BLaER1 treated with 17β-estradiol and CSF1 and Interleukin-3, amounts not matched to agents 10 nM and 100 nM (cell line): ENCODE results near the gene MYO5C.
A peak's percentile ranks its signal among the peaks of the same experiment; 100 is the strongest.

ENCODE experiments used
- H3K27ac ChIP-seq, 11 experiments: shearing (Covaris generic); formaldehyde crosslinking; 2 replicates each; pipeline ENCODE4 v1.8.1; 2022
- H3K27me3 ChIP-seq, 11 experiments: shearing (Covaris generic); formaldehyde crosslinking; 2 replicates each; pipeline ENCODE4 v1.8.1; 2022
- H3K36me3 ChIP-seq, 11 experiments: shearing (Covaris generic); formaldehyde crosslinking; 2 replicates each; pipeline ENCODE4 v1.8.1; 2022
- H3K4me1 ChIP-seq, 10 experiments: shearing (Covaris generic); formaldehyde crosslinking; 2 replicates each; pipeline ENCODE4 v1.8.1; 2022
- H3K4me2 ChIP-seq, 11 experiments: shearing (Covaris generic); formaldehyde crosslinking; 2 replicates each; pipeline ENCODE4 v1.8.1; 2022
- H3K4me3 ChIP-seq, 10 experiments: shearing (Covaris generic); formaldehyde crosslinking; 2 replicates each; pipeline ENCODE4 v1.8.1; 2022
- H3K9ac ChIP-seq, 11 experiments: shearing (Covaris generic); formaldehyde crosslinking; 2 replicates each; pipeline ENCODE4 v1.8.1; 2022
- H3K9me3 ChIP-seq, 11 experiments: shearing (Covaris generic); formaldehyde crosslinking; replicated peaks in 1 of 11; 2 replicates each; pipeline ENCODE4 v1.8.1; 2022
- H4K20me1 ChIP-seq, 11 experiments: shearing (Covaris generic); formaldehyde crosslinking; 2 replicates each; pipeline ENCODE4 v1.8.1; 2022
- Cebpa-rat ChIP-seq, 11 experiments: shearing (Covaris generic); IDR thresholded peaks; 2 replicates each; pipeline ENCODE4 v1.8.1; 2022

The MYO5C gene

GRCh38 chr15:52164631-52165265, 130.9 kb downstream of the MYO5C start:
- H3K36me3 ChIP-seq, result peaks cover 8 to 36% (median 26%) of the 10 kb centered on the region in 11 experiments; a peak in 20 of 22 replicates
- peaks cover 0 to 15% (median 4%) of the 10 kb centered on the region in 11 experiments; a peak in 6 of 22 replicates for H3K9me3 ChIP-seq
- H3K9ac ChIP-seq, result no peak overlapping the region
- no peak overlapping the region for H3K4me3 ChIP-seq
- 0 out of 22 replicates have a peak, but pooled peaks cover 0 to 4% (median 0%) of the 10 kb centered on the region in 11 experiments for H4K20me1 ChIP-seq
- no peaks in the 10 kb centered on the region for H3K27me3 ChIP-seq
- no peak overlapping the region for H3K27ac ChIP-seq
- H3K4me1 ChIP-seq, result peaks cover 0 to 11% (median 3%) of the 10 kb centered on the region in 10 experiments; a peak in 7 of 20 replicates
- H3K4me2 ChIP-seq, result peak overlapping the region in 3 of 11 experiments; percentile 1 to 15 (median 14); a peak in 1 of 22 replicates
- no peak for TF ChIP-seq Cebpa-rat (IDR thresholded peaks at IDR 0.05)

GRCh38 chr15:52163321-52164190, 132.0 kb downstream of the MYO5C start:
- H3K4me3 ChIP-seq, result no peak overlapping the region
- H3K27ac ChIP-seq, result no peak overlapping the region
- H3K4me2 ChIP-seq, result no peak overlapping the region
- no peak overlapping the region for H3K9ac ChIP-seq
- H3K9me3 ChIP-seq, result peaks cover 0 to 8% (median 0%) of the 10 kb centered on the region in 11 experiments; a peak in 3 of 22 replicates
- peaks cover 8 to 44% (median 26%) of the 10 kb centered on the region in 11 experiments; a peak in 20 of 22 replicates for H3K36me3 ChIP-seq
- no peak for TF ChIP-seq Cebpa-rat (IDR thresholded peaks at IDR 0.05)
- 0 out of 22 replicates have a peak, but pooled peaks cover 0 to 4% (median 0%) of the 10 kb centered on the region in 11 experiments for H4K20me1 ChIP-seq
- peaks cover 0 to 11% (median 3%) of the 10 kb centered on the region in 10 experiments; a peak in 7 of 20 replicates for H3K4me1 ChIP-seq
- no peaks in the 10 kb centered on the region for H3K27me3 ChIP-seq

- Histone ChIP-seq H4K20me1 (0 out of 22 replicates have a peak, but pooled peaks cover 0 to 4% (median 0%) of the 10 kb centered on the region in 11 experiments), H3K9ac (no peak overlapping the region), H3K27ac (no peak overlapping the region), H3K4me3 (no peak overlapping the region), H3K9me3 (peaks cover 0 to 6% (median 0%) of the 10 kb centered on the region in 11 experiments; a peak in 2 of 22 replicates), H3K4me1 (peaks cover 0 to 11% (median 6%) of the 10 kb centered on the region in 10 experiments; a peak in 7 of 20 replicates), H3K4me2 (no peak overlapping the region), H3K36me3 (peaks cover 8 to 44% (median 26%) of the 10 kb centered on the region in 11 experiments; a peak in 20 of 22 replicates), H3K27me3 (no peaks in the 10 kb centered on the region)
- no peak for TF ChIP-seq Cebpa-rat (IDR thresholded peaks at IDR 0.05)
Observed at GRCh38 chr15:52162876-52163275, 132.7 kb downstream of the MYO5C start.

GRCh38 chr15:52162260-52162659, 133.3 kb downstream of the MYO5C start:
- Histone ChIP-seq H3K27ac (no peak overlapping the region), H4K20me1 (0 out of 22 replicates have a peak, but pooled peaks cover 0 to 4% (median 0%) of the 10 kb centered on the region in 11 experiments), H3K9ac (no peak overlapping the region), H3K27me3 (no peaks in the 10 kb centered on the region), H3K4me3 (no peak overlapping the region), H3K4me1 (peaks cover 0 to 11% (median 6%) of the 10 kb centered on the region in 10 experiments; a peak in 7 of 20 replicates), H3K9me3 (peaks cover 0 to 6% (median 0%) of the 10 kb centered on the region in 11 experiments; a peak in 2 of 22 replicates), H3K36me3 (peaks cover 8 to 44% (median 26%) of the 10 kb centered on the region in 11 experiments; a peak in 20 of 22 replicates), H3K4me2 (no peak overlapping the region)
- no peak for TF ChIP-seq Cebpa-rat (IDR thresholded peaks at IDR 0.05)

- Histone ChIP-seq H3K27me3 (no peaks in the 10 kb centered on the region), H3K27ac (no peak overlapping the region), H3K36me3 (peaks cover 8 to 44% (median 26%) of the 10 kb centered on the region in 11 experiments; a peak in 20 of 22 replicates), H3K9me3 (peaks cover 0 to 6% (median 0%) of the 10 kb centered on the region in 11 experiments; a peak in 2 of 22 replicates), H3K4me1 (peaks cover under 1 to 13% (median 8%) of the 10 kb centered on the region in 10 experiments; a peak in 16 of 20 replicates), H4K20me1 (0 out of 22 replicates have a peak, but pooled peaks cover 0 to 4% (median 0%) of the 10 kb centered on the region in 11 experiments), H3K4me2 (no peak overlapping the region), H3K9ac (no peak overlapping the region), H3K4me3 (no peak overlapping the region)
- TF ChIP-seq Cebpa-rat (IDR thresholded peaks at IDR 0.05), result no peak
Observed at GRCh38 chr15:52161406-52161966, 134.1 kb downstream of the MYO5C start.

- peaks cover 0 to 10% (median 0%) of the 10 kb centered on the region in 11 experiments; a peak in 1 of 22 replicates for H4K20me1 ChIP-seq
- peaks cover 0 to 6% (median 0%) of the 10 kb centered on the region in 11 experiments; a peak in 2 of 22 replicates for H3K9me3 ChIP-seq
- no peak overlapping the region for H3K9ac ChIP-seq
- no peak overlapping the region for H3K4me2 ChIP-seq
- no peak overlapping the region for H3K27ac ChIP-seq
- no peak for TF ChIP-seq Cebpa-rat (IDR thresholded peaks at IDR 0.05)
- peaks cover 8 to 44% (median 26%) of the 10 kb centered on the region in 11 experiments; a peak in 20 of 22 replicates for H3K36me3 ChIP-seq
- H3K27me3 ChIP-seq, result no peaks in the 10 kb centered on the region
- peaks cover 17 to 26% (median 20%) of the 10 kb centered on the region in 10 experiments for H3K4me1 ChIP-seq
- H3K4me3 ChIP-seq, result no peak overlapping the region
Observed at GRCh38 chr15:52159645-52160044, 136.0 kb downstream of the MYO5C start.

- Histone ChIP-seq H3K27me3 (no peaks in the 10 kb centered on the region), H3K9me3 (peaks cover 0 to 6% (median 0%) of the 10 kb centered on the region in 11 experiments; a peak in 2 of 22 replicates), H3K4me1 (peaks cover 22 to 35% (median 29%) of the 10 kb centered on the region in 10 experiments), H3K9ac (no peak overlapping the region), H4K20me1 (peaks cover 0 to 15% (median 0%) of the 10 kb centered on the region in 11 experiments; a peak in 1 of 22 replicates), H3K27ac (no peak overlapping the region), H3K4me3 (no peak overlapping the region), H3K36me3 (peaks cover 6 to 36% (median 21%) of the 10 kb centered on the region in 11 experiments; a peak in 19 of 22 replicates), H3K4me2 (no peak overlapping the region)
- TF ChIP-seq Cebpa-rat (IDR thresholded peaks at IDR 0.05), result no peak
Observed at GRCh38 chr15:52158084-52158765, 137.4 kb downstream of the MYO5C start.
